Measurements from ENCODE around the gene LIN7A.

The LIN7A gene

DNA sequence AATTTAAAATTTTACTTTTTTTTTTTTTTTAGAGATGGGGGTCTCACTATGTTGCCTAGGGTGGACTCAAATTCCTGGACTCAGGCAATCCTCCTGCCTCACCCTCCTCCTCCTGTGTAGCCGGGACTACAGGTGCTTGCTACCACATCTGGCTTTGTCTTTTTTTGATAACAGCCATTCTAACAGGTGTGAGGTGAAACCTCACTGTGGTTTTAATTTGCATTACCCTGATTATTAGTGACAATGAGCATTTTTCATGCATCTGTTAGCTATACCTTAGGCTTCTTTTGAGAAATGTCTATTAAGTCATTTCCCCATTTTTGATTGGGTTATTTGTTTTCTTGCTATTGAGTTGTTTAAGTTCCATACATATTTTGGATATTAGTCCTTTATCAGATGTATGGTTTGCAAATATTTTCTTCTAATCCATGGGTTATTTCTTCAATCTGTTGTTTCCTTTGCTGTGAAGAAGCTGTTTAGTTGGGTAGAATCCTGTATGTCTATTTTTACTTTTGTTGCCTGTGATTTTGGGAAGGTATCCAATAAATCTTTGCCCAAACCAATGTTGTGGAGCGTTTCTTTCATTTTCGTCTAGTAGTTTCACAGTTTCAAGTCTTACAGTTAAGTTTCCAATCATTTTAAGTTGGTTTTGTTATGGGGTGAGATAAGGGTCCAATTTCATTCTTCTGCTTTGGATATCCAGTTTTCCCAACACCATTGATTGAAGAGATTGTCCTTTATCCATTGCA, 134.9 kb downstream of the LIN7A start:
- no peak for DNase-seq
- Histone ChIP-seq H2AK5ac (ENCODE audit: low read length) (no peak overlapping the region), H3K4me2 (ENCODE audit: low read length) (no peak overlapping the region), H3K36me3 (ENCODE audit: control insufficient read depth in 1 of 2, insufficient read depth in 2 of 2, low read length in 2 of 2) (no peaks in the 10 kb centered on the region), H3K79me1 (ENCODE audit: low read length) (no peaks in the 10 kb centered on the region), H3K27ac (ENCODE audit: low read depth, low read length) (no peak overlapping the region), H2BK120ac (ENCODE audit: insufficient read depth, low read length, poor library complexity) (no peak overlapping the region), H3K79me2 (ENCODE audit: control insufficient read depth, insufficient read depth, low read length, poor library complexity) (no peaks in the 10 kb centered on the region), H3K4me1 (ENCODE audit: control insufficient read depth in 1 of 2, insufficient read depth in 2 of 2, low read length in 2 of 2) (no peaks in the 10 kb centered on the region), H2AFZ (ENCODE audit: insufficient read depth, low read length, poor library complexity) (no peak overlapping the region), H2BK5ac (ENCODE audit: low read depth, low read length, poor library complexity) (no peak overlapping the region), H3K4me3 (ENCODE audit: low read depth, low read length) (no peak overlapping the region), H3K27me3 (ENCODE audit: insufficient read depth, low read length) (no peaks in the 10 kb centered on the region), H3K4ac (ENCODE audit: low read depth, low read length) (no peak overlapping the region), H3K23ac (ENCODE audit: low read length) (no peak overlapping the region), H3K14ac (ENCODE audit: low read length) (no peak overlapping the region), H3K18ac (ENCODE audit: low read length) (no peak overlapping the region), H4K8ac (ENCODE audit: low read depth, low read length) (no peak overlapping the region), H4K91ac (ENCODE audit: low read depth, low read length) (no peak overlapping the region), H2BK12ac (ENCODE audit: low read length) (no peak overlapping the region), H3K9ac (ENCODE audit: low read length) (no peak overlapping the region), H4K12ac (ENCODE audit: low read depth, low read length) (no peak overlapping the region), H3K9me3 (ENCODE audit: insufficient read depth, low read depth, low read length) (no peaks in the 10 kb centered on the region)
- no CpG with 5 or more reads among the region's 3 CpGs for WGBS (ENCODE audit: extremely low coverage, insufficient coverage, insufficient read length)

DNA sequence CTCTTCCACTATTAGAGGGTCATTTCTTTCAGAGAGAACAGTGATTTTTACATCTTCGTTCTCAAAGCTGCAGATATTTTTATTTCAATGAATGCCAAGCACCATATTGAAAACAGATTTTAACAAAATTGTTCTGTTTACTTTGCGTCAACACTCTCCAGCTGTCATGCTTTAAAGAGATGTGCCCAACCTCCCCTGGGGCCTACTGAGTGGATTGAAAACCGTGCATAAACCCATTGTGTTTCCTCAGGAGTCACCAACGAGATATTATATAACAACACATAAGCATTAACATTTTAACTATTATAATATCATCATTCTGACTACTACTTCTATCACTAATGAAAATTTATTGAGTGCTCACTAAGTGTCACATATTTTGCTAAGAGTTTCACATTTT, 139.5 kb downstream of the LIN7A start:
- Histone ChIP-seq H4K12ac (ENCODE audit: low read depth, low read length) (no peak overlapping the region), H3K9me3 (ENCODE audit: insufficient read depth, low read depth, low read length) (no peaks in the 10 kb centered on the region)

DNA sequence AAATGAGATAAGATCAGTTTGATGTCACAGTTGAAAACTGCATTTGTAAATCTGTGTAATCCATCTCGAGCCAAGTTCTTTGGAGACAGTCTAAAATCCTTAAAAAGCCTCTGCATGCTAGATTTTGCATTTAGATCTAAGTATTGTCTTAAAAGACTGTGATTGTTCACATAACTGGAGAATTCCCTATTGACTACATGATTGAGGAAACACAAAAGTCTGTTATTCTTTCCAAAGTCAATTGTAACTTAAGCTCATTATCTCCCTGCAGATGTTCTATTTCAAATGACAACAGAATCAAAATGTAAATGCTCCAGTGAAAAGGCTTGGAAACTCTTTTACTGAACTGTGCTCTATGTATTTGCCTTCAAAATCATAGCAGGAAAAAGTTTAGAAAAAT, 143.2 kb downstream of the LIN7A start:
- H3K18ac ChIP-seq (ENCODE audit: low read length), result no peak overlapping the region
- H2AK5ac ChIP-seq (ENCODE audit: low read length), result no peak overlapping the region
- no peak overlapping the region for H4K12ac ChIP-seq (ENCODE audit: low read depth, low read length)
- no peaks in the 10 kb centered on the region for H3K36me3 ChIP-seq (ENCODE audit: control insufficient read depth in 1 of 2, insufficient read depth in 2 of 2, low read length in 2 of 2)
- no peak overlapping the region for H3K23ac ChIP-seq (ENCODE audit: low read length)
- H3K4me2 ChIP-seq (ENCODE audit: low read length), result no peak overlapping the region
- no peaks in the 10 kb centered on the region for H3K79me1 ChIP-seq (ENCODE audit: low read length)
- H3K9ac ChIP-seq (ENCODE audit: low read length), result no peak overlapping the region
- H3K4me3 ChIP-seq (ENCODE audit: low read depth, low read length), result no peak overlapping the region
- no peak overlapping the region for H2AFZ ChIP-seq (ENCODE audit: insufficient read depth, low read length, poor library complexity)
- H3K27me3 ChIP-seq (ENCODE audit: insufficient read depth, low read length), result no peaks in the 10 kb centered on the region
- H2BK5ac ChIP-seq (ENCODE audit: low read depth, low read length, poor library complexity), result no peak overlapping the region
- H3K4me1 ChIP-seq (ENCODE audit: control insufficient read depth in 1 of 2, insufficient read depth in 2 of 2, low read length in 2 of 2), result no peaks in the 10 kb centered on the region
- DNase-seq, result no peak
- no peak overlapping the region for H3K14ac ChIP-seq (ENCODE audit: low read length)
- no peak overlapping the region for H4K91ac ChIP-seq (ENCODE audit: low read depth, low read length)
- no CpG with 5 or more reads among the region's 1 CpG for WGBS (ENCODE audit: extremely low coverage, insufficient coverage, insufficient read length)
- no peak overlapping the region for H2BK120ac ChIP-seq (ENCODE audit: insufficient read depth, low read length, poor library complexity)
- no peak overlapping the region for H4K8ac ChIP-seq (ENCODE audit: low read depth, low read length)
- H3K4ac ChIP-seq (ENCODE audit: low read depth, low read length), result no peak overlapping the region
- no peak overlapping the region for H3K27ac ChIP-seq (ENCODE audit: low read depth, low read length)
- H2BK12ac ChIP-seq (ENCODE audit: low read length), result no peak overlapping the region
- no peaks in the 10 kb centered on the region for H3K79me2 ChIP-seq (ENCODE audit: control insufficient read depth, insufficient read depth, low read length, poor library complexity)
- H3K9me3 ChIP-seq (ENCODE audit: insufficient read depth, low read depth, low read length), result no peaks in the 10 kb centered on the region

More for the DNA sequence above, 139.5 kb downstream of the LIN7A start:
- H3K9ac ChIP-seq (ENCODE audit: low read length), result no peak overlapping the region
- no peak overlapping the region for H2AK5ac ChIP-seq (ENCODE audit: low read length)
- no peaks in the 10 kb centered on the region for H3K79me2 ChIP-seq (ENCODE audit: control insufficient read depth, insufficient read depth, low read length, poor library complexity)
- no peaks in the 10 kb centered on the region for H3K79me1 ChIP-seq (ENCODE audit: low read length)
- H3K27ac ChIP-seq (ENCODE audit: low read depth, low read length), result no peak overlapping the region
- no peaks in the 10 kb centered on the region for H3K36me3 ChIP-seq (ENCODE audit: control insufficient read depth in 1 of 2, insufficient read depth in 2 of 2, low read length in 2 of 2)
- H3K4me3 ChIP-seq (ENCODE audit: low read depth, low read length), result no peak overlapping the region
- no CpG with 5 or more reads among the region's 4 CpGs for WGBS (ENCODE audit: extremely low coverage, insufficient coverage, insufficient read length)
- no peaks in the 10 kb centered on the region for H3K27me3 ChIP-seq (ENCODE audit: insufficient read depth, low read length)
- H4K91ac ChIP-seq (ENCODE audit: low read depth, low read length), result no peak overlapping the region
- no peak overlapping the region for H4K8ac ChIP-seq (ENCODE audit: low read depth, low read length)
- no peak overlapping the region for H3K4ac ChIP-seq (ENCODE audit: low read depth, low read length)
- no peak overlapping the region for H3K4me2 ChIP-seq (ENCODE audit: low read length)
- no peak overlapping the region for H3K23ac ChIP-seq (ENCODE audit: low read length)
- H2BK120ac ChIP-seq (ENCODE audit: insufficient read depth, low read length, poor library complexity), result no peak overlapping the region
- no peak for DNase-seq
- no peak overlapping the region for H3K18ac ChIP-seq (ENCODE audit: low read length)
- no peak overlapping the region for H2BK5ac ChIP-seq (ENCODE audit: low read depth, low read length, poor library complexity)
- no peak overlapping the region for H3K14ac ChIP-seq (ENCODE audit: low read length)
- no peak overlapping the region for H2AFZ ChIP-seq (ENCODE audit: insufficient read depth, low read length, poor library complexity)
- H3K4me1 ChIP-seq (ENCODE audit: control insufficient read depth in 1 of 2, insufficient read depth in 2 of 2, low read length in 2 of 2), result no peaks in the 10 kb centered on the region
- H2BK12ac ChIP-seq (ENCODE audit: low read length), result no peak overlapping the region

GRCh38 chr12:80792861-80793260, 144.9 kb downstream of the LIN7A start:
- H3K4me1 ChIP-seq (ENCODE audit: control insufficient read depth in 1 of 2, insufficient read depth in 2 of 2, low read length in 2 of 2), result no peaks in the 10 kb centered on the region
- no peak overlapping the region for H3K4ac ChIP-seq (ENCODE audit: low read depth, low read length)
- H4K91ac ChIP-seq (ENCODE audit: low read depth, low read length), result no peak overlapping the region
- DNase-seq, result no peak
- H3K79me2 ChIP-seq (ENCODE audit: control insufficient read depth, insufficient read depth, low read length, poor library complexity), result no peaks in the 10 kb centered on the region
- no peaks in the 10 kb centered on the region for H3K79me1 ChIP-seq (ENCODE audit: low read length)
- no peak overlapping the region for H3K14ac ChIP-seq (ENCODE audit: low read length)
- H4K8ac ChIP-seq (ENCODE audit: low read depth, low read length), result no peak overlapping the region
- H3K9ac ChIP-seq (ENCODE audit: low read length), result no peak overlapping the region
- no peak overlapping the region for H2BK12ac ChIP-seq (ENCODE audit: low read length)
- no peaks in the 10 kb centered on the region for H3K9me3 ChIP-seq (ENCODE audit: insufficient read depth, low read depth, low read length)
- H3K27me3 ChIP-seq (ENCODE audit: insufficient read depth, low read length), result no peaks in the 10 kb centered on the region
- no peak overlapping the region for H2BK5ac ChIP-seq (ENCODE audit: low read depth, low read length, poor library complexity)
- no peaks in the 10 kb centered on the region for H3K36me3 ChIP-seq (ENCODE audit: control insufficient read depth in 1 of 2, insufficient read depth in 2 of 2, low read length in 2 of 2)
- H4K12ac ChIP-seq (ENCODE audit: low read depth, low read length), result no peak overlapping the region
- no peak overlapping the region for H3K23ac ChIP-seq (ENCODE audit: low read length)
- no peak overlapping the region for H3K4me2 ChIP-seq (ENCODE audit: low read length)
- H3K4me3 ChIP-seq (ENCODE audit: low read depth, low read length), result no peak overlapping the region
- H2BK120ac ChIP-seq (ENCODE audit: insufficient read depth, low read length, poor library complexity), result no peak overlapping the region
- H3K18ac ChIP-seq (ENCODE audit: low read length), result no peak overlapping the region
- H3K27ac ChIP-seq (ENCODE audit: low read depth, low read length), result no peak overlapping the region
- H2AFZ ChIP-seq (ENCODE audit: insufficient read depth, low read length, poor library complexity), result no peak overlapping the region
- H2AK5ac ChIP-seq (ENCODE audit: low read length), result no peak overlapping the region
